ENCODE data around the gene GALNT16. TPM values are rescaled to one million over a fixed set of nuclear protein-coding genes. Genes with fewer than 3 reads are reported as not detected.
A peak's percentile ranks its signal among the peaks of the same experiment; 100 is the strongest.

Gene GALNT16
- total and polyA plus RNA-seq, 2 of the 8 experiments (the other 6 are each of a cell fraction or from before 2014, with no cell fraction given): 5.4 to 6.3 TPM

DNA sequence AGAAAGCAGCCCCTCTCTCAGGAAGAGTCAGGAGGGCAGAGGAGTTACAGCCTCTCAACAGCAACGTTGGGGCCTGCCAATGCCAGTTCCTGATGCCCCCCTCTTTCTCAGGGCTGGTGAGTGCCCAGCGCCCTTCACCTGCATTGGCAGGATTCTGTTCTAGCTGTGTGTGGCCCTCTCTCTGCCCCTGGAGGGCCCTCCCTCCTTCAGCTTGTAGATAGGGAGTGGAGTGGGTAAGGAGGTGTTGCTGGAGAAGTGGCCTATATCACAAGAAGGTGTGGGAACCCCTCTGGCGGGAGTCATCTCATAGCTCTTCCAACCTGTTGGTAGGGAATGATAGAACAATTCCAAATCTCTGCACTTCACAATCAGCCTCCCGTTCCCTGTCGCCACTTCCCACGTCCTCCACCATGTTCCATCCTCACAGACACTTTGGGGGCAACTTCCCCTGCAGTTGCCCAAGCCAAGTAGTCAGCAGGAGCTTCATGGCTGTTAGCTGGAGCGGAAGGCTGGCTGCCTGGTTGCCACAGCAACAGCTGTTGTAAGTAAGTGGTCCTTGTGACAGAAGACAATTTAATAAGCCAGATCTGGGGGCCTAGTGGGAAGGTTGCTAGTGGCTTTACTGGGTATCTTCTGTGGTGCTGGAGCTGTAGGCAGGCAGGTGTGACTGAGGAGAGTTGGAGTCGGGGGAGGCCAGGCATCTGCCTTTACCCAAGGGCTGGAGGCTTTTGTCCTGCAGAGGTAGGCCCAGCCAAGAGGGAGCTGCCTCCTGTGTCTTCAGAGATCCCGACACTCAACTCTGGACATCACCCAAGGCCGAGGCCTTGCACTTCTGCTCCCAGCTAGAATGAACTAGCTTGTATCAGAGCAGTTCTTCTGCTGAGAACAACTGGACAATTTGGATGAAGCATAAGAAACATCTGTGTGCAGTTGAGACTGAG is 38.4 kb downstream of the GALNT16 start:
- Histone ChIP-seq H3K27me3 (replicated peaks in 1 of 4; ENCODE audit: control insufficient read depth in 3 of 4, extremely low read depth in 1 of 4, insufficient read depth in 3 of 4, low read length in 3 of 4) (no peaks in the 10 kb centered on the region), H4K91ac (replicated peaks; ENCODE audit: insufficient read length, low read length) (no peak overlapping the region), H3K27ac (ENCODE audit: low read depth, low read length) (no peak overlapping the region), H3K4me2 (ENCODE audit: insufficient read depth in 1 of 2, low read depth in 2 of 2, low read length in 2 of 2) (no peak overlapping the region), H4K20me1 (replicated peaks in 1 of 2; ENCODE audit: control insufficient read depth in 1 of 2, insufficient read depth in 2 of 2, low read length in 2 of 2) (peaks cover 0 to 1% of the 10 kb centered on the region in 2 experiments), H2BK15ac (ENCODE audit: low read length) (no peak overlapping the region), H3K4ac (replicated peaks; ENCODE audit: insufficient read length, low read depth, low read length) (no peak overlapping the region), H2BK12ac (ENCODE audit: low read depth, low read length) (no peak overlapping the region), H2AK5ac (ENCODE audit: low read depth, low read length) (no peak overlapping the region), H2BK5ac (ENCODE audit: low read depth, low read length) (no peak overlapping the region), H2BK20ac (ENCODE audit: low read length) (no peak overlapping the region), H3K4me3 (ENCODE audit: extremely low read depth in 1 of 4, insufficient read depth in 2 of 4, low read depth in 3 of 4, low read length in 4 of 4) (no peak overlapping the region), H3K56ac (replicated peaks; ENCODE audit: insufficient read length, low read depth, low read length) (no peak overlapping the region), H3K9ac (replicated peaks in 1 of 4; ENCODE audit: extremely low read depth in 1 of 4, low read depth in 3 of 4, low read length in 3 of 4) (no peak overlapping the region), H3K36me3 (ENCODE audit: control insufficient read depth in 2 of 4, insufficient read depth in 4 of 4, low read length in 3 of 4) (no peaks in the 10 kb centered on the region), H4K5ac (ENCODE audit: insufficient read length, low read depth, low read length) (no peak overlapping the region), H3K79me2 (ENCODE audit: control insufficient read depth in 1 of 2, insufficient read depth in 2 of 2, low read length in 2 of 2) (no peaks in the 10 kb centered on the region), H3K23me2 (ENCODE audit: low read depth, low read length) (no peaks in the 10 kb centered on the region), H3K23ac (ENCODE audit: insufficient read length) (no peak overlapping the region), H4K8ac (ENCODE audit: extremely low read depth, insufficient read depth, low read length) (peak overlapping the region; percentile 22; the same call in 1 of the 2 replicates), H2BK120ac (replicated peaks; ENCODE audit: low read depth, low read length) (no peak overlapping the region), H3K9me3 (ENCODE audit: insufficient read depth in 2 of 2, low read depth in 1 of 2, low read length in 1 of 2) (no peaks in the 10 kb centered on the region), H3K18ac (ENCODE audit: extremely low read depth, low read length) (no peak overlapping the region), H3K4me1 (replicated peaks in 1 of 4; ENCODE audit: control insufficient read depth in 3 of 4, insufficient read depth in 4 of 4, low read length in 3 of 4) (no peaks in the 10 kb centered on the region), H3K14ac (ENCODE audit: insufficient read length) (no peak overlapping the region), H3K79me1 (ENCODE audit: low read depth, low read length) (no peaks in the 10 kb centered on the region; the same call in 1 of the 2 replicates), H2AFZ (ENCODE audit: low read length) (no peak overlapping the region)
- 79% methylated on average over 10 of the region's 10 CpGs; no CpG with 5 or more reads in 1 of the 2 experiments for WGBS, 2 experiments (ENCODE audit: extremely low coverage in 1 of 2, insufficient coverage in 1 of 2, insufficient read length in 1 of 2, insufficient replicate concordance in 2 of 2, low coverage in 1 of 2, low lambda C conversion rate in 2 of 2, missing lambda C conversion rate in 1 of 2)
- DNase-seq (ENCODE audit: low read depth in 1 of 2, low spot score in 2 of 2) (peak in 1 of 2 experiments; percentile 36), FAIRE-seq (no peak)
- POLR2A ChIA-PET (ENCODE audit: partially characterized antibody): interaction anchor here (0.6 to 1.0 kb wide), 3 partner anchors 20 to 1068 kb away, joined by 3 to 4 read pairs (median 3); no protein-coding TSS in a partner anchor
- CTCF ChIA-PET (ENCODE audit: partially characterized antibody): interaction anchor here (0.6 to 9.6 kb wide), 23 partner anchors 8 to 1078 kb away, joined by 3 to 91 read pairs (median 5); no protein-coding TSS in a partner anchor
- no peak for TF ChIP-seq RBBP5 (IDR thresholded peaks at IDR 0.05; ENCODE audit: borderline replicate concordance, low read depth, low read length)
- no peak for TF ChIP-seq KDM5A (IDR thresholded peaks at IDR 0.05; ENCODE audit: low read length)
- no peak for TF ChIP-seq YY1 (IDR thresholded peaks at IDR 0.05; ENCODE audit: low read depth, low read length)
- no peak for TF ChIP-seq RNF2 (IDR thresholded peaks at IDR 0.05; ENCODE audit: borderline replicate concordance, low read depth, low read length, missing control alignments, poor library complexity, severe bottlenecking)
- no peak for TF ChIP-seq EZH2 (IDR thresholded peaks at IDR 0.05; ENCODE audit: low read depth, low read length, severe bottlenecking)

Data from H1 (cell line).